NB4 (cell line): ENCODE results near the gene SLC17A2.

ENCODE experiments used
- DNase-seq: peaks from one replicate; pipeline ENCODE4 v3.0.0; 2010; ENCODE audit warnings: low read depth
- H3K4me3 ChIP-seq: one replicate; pipeline ENCODE4 v1.5.1; 2011; ENCODE audit warnings: mild to moderate bottlenecking, low read depth, low read length, moderate library complexity
- CTCF ChIP-seq: IDR thresholded peaks from one replicate; pipeline ENCODE4 v1.5.1; 2012; ENCODE audit warnings: low read depth, low read length
- MAX ChIP-seq: IDR thresholded peaks from 2 replicates; pipeline ENCODE4 v1.6.1; 2011; ENCODE audit warnings: low read depth, low read length
- MYC ChIP-seq: IDR thresholded peaks from 2 replicates; pipeline ENCODE4 v1.6.1; 2011; ENCODE audit warnings: low read depth, low read length
- POLR2A ChIP-seq: IDR thresholded peaks from 2 replicates; pipeline ENCODE4 v1.6.1; 2011; ENCODE audit warnings: mild to moderate bottlenecking; ENCODE audit not compliant: insufficient read length; ENCODE audit errors: extremely low read depth

Gene SLC17A2

GRCh38 chr6:25902071-25902470 lies 28.4 kb downstream of the SLC17A2 start:
- no peak for DNase-seq
- TF ChIP-seq CTCF (no peak), MYC (no peak), POLR2A (no peak), MAX (no peak)
- no peak overlapping the region for H3K4me3 ChIP-seq

GRCh38 chr6:25900843-25901242 lies 29.6 kb downstream of the SLC17A2 start:
- no peak overlapping the region for H3K4me3 ChIP-seq
- no peak for DNase-seq
- no peak for TF ChIP-seq MYC
- TF ChIP-seq MAX: no peak

DNA sequence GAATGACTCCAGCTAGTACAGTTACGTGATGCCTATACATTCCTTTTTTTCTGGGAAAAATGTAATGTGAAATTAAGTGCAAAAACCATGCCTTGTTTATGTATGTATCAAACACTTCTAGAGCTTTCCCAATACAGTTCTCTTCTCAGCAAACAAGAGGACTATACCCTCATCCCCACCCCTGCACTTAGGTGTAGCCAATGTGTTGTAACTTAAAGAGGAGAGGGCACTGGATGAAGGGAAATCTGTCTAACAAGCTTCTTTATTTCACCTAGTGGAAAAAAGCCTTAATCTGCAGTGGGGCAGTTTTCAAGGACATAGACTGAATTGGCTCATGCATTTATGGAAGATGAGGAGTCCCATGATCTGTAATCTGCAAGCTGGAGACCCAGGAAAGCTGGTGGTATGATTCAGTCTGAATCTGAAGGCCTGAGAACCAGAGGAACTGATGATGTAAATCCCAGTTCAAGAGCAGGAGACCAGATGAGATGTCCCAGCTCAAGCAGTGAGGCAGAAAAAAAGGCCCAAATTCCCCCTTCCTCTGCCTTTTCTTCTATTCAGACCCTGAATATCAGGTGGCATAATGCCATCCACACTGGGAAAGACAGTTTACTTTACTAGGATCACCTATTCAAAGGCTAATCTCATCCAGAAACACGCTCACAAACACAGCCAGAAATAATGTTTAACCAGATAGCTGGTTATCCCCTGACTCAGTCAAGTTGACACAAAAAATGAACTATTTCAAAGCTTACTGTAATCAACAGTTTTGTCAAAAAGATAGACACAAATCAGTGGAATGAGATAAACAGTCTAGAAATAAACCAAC lies 30.7 kb downstream of the SLC17A2 start:
- TF ChIP-seq POLR2A (no peak), MAX (no peak), CTCF (no peak), MYC (no peak)
- no peak for DNase-seq
- H3K4me3 ChIP-seq: no peak overlapping the region

- H3K4me3 ChIP-seq: no peak overlapping the region
- TF ChIP-seq MYC: no peak
- no peak for TF ChIP-seq MAX
- TF ChIP-seq POLR2A: no peak
- TF ChIP-seq CTCF: no peak
- no peak for DNase-seq
These were observed 31.4 kb downstream of the SLC17A2 start for GRCh38 chr6:25899123-25899522.

DNA sequence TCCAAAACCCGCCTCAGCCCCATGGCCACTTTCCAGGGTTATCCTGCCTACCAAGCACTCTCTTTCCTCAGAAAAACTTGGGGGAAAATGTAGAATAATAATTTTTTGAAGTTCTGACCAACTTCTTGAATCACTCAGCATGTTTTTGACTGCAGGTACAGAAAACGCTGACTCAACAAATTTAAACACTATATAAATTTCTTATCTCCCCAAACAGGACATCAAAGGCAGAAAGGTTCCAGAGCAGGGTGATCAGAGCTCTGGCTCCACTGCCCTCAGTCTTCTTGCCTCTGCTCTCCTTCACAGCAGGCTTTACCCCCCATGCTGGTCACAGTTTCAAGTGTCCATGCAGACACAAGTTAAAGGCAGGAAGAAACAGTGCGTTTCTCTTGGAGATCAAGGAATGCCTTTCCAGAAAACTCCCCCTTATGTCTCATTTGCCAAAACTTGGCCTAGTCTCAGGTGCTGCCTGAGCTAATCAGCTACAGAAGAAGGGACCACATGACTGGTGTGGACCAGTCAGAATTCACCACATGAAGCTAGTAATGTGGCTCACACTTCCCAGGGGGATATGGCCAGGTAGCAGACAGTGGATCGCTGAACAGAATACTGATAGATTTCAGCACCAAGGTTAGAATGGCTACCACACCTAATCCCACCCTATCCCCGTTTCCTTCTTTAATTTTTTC lies 32.1 kb downstream of the SLC17A2 start:
- TF ChIP-seq MYC: no peak
- no peak for TF ChIP-seq MAX
- TF ChIP-seq POLR2A: no peak
- TF ChIP-seq CTCF: no peak
- H3K4me3 ChIP-seq: no peak overlapping the region
- no peak for DNase-seq

DNA sequence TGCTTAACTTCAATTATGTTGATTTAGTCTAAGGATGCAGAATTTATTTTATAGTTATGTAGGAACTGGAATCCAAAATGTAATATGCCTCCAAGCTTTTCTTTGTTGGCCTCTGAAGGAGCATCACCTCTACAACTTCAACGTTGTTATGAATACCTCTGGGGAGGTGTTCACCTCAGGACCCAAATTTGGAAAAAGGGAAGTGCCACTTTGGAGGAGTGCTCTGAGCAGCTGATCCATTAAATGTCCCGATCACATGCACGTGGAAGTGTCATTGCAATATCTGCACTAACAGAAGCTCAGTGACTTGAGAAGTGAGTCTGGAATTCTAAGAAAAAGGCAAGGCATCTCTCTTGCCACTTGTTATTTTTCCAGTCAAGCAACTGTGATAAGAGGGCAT lies 34.2 kb downstream of the SLC17A2 start:
- no peak overlapping the region for H3K4me3 ChIP-seq
- no peak for DNase-seq
- TF ChIP-seq CTCF (no peak), MAX (no peak), POLR2A (no peak), MYC (no peak)
